HG03457 (cell line): Measurements from ENCODE around the gene CALD1.

Experiments used
- ATAC-seq: cut with Tn5 transposase; IDR thresholded peaks from one replicate; pipeline ENCODE4 v1.9.1; 2021; ENCODE audit warnings: moderate number of reproducible peaks; ENCODE audit not compliant: unreplicated experiment

The CALD1 gene

GRCh38 chr7:134890246-134891240 lies 111.1 kb downstream of the CALD1 start:
- ATAC-seq, result no peak

- no peak for ATAC-seq
Observed at GRCh38 chr7:134891262-134891695, 111.8 kb downstream of the CALD1 start.

GRCh38 chr7:134891696-134892678 lies 112.6 kb downstream of the CALD1 start:
- ATAC-seq, result no peak

- no peak for ATAC-seq
Observed at GRCh38 chr7:134892963-134893362, 113.5 kb downstream of the CALD1 start.

GRCh38 chr7:134893920-134894319 lies 114.5 kb downstream of the CALD1 start:
- no peak for ATAC-seq

GRCh38 chr7:134894928-134895327 lies 115.5 kb downstream of the CALD1 start:
- no peak for ATAC-seq

GRCh38 chr7:134896073-134896472 lies 116.6 kb downstream of the CALD1 start:
- ATAC-seq, result no peak

- no peak for ATAC-seq
Observed at GRCh38 chr7:134897936-134898335, 118.5 kb downstream of the CALD1 start.

- no peak for ATAC-seq
Observed at GRCh38 chr7:134899729-134900128, 120.3 kb downstream of the CALD1 start.

GRCh38 chr7:134900166-134900982 lies 120.9 kb downstream of the CALD1 start:
- no peak for ATAC-seq

GRCh38 chr7:134901389-134902020 lies 122.1 kb downstream of the CALD1 start:
- ATAC-seq, result no peak

GRCh38 chr7:134902058-134902457 lies 122.6 kb downstream of the CALD1 start:
- no peak for ATAC-seq

GRCh38 chr7:134903073-134903790 lies 123.8 kb downstream of the CALD1 start:
- no peak for ATAC-seq

GRCh38 chr7:134905375-134905774 lies 125.9 kb downstream of the CALD1 start:
- no peak for ATAC-seq

GRCh38 chr7:134907000-134907399 lies 127.6 kb downstream of the CALD1 start:
- ATAC-seq, result no peak

- no peak for ATAC-seq
Observed at GRCh38 chr7:134907639-134908038, 128.2 kb downstream of the CALD1 start.

GRCh38 chr7:134908289-134908688 lies 128.9 kb downstream of the CALD1 start:
- ATAC-seq, result no peak

GRCh38 chr7:134910214-134910890 lies 130.9 kb downstream of the CALD1 start:
- ATAC-seq, result no peak

- no peak for ATAC-seq
Observed at GRCh38 chr7:134910968-134911367, 131.5 kb downstream of the CALD1 start.
